Stimulated activated memory B cell treated with anti-CD40 and anti-IgM and Interleukin-4, amounts not matched to agents 10 μg/mL and 1 μg/mL and 100 μg/mL, for 72 hours (primary cell): ENCODE data around the gene OCA2.

ENCODE experiments used
- ATAC-seq: fragments of 150-1000 bp; cut with Tn5 transposase; 2 replicates; pipeline ENCODE4 v1.10.0; 2021
- H3K27ac Mint-ChIP-seq: one replicate; pipeline ENCODE4 v1.8.0; 2022; ENCODE audit warnings: mild to moderate bottlenecking, mixed read lengths
- H3K27me3 Mint-ChIP-seq: one replicate; pipeline ENCODE4 v1.8.0; 2022; ENCODE audit warnings: mixed read lengths
- H3K36me3 Mint-ChIP-seq: one replicate; pipeline ENCODE4 v1.8.0; 2022; ENCODE audit warnings: mixed read lengths
- H3K4me1 Mint-ChIP-seq: one replicate; pipeline ENCODE4 v1.8.0; 2022; ENCODE audit warnings: mixed read lengths
- H3K4me3 Mint-ChIP-seq: one replicate; pipeline ENCODE4 v1.8.0; 2022; ENCODE audit warnings: mild to moderate bottlenecking, moderate library complexity, mixed read lengths
- H3K9me3 Mint-ChIP-seq: one replicate; pipeline ENCODE4 v1.8.0; 2022; ENCODE audit warnings: mixed read lengths

The OCA2 gene

DNA sequence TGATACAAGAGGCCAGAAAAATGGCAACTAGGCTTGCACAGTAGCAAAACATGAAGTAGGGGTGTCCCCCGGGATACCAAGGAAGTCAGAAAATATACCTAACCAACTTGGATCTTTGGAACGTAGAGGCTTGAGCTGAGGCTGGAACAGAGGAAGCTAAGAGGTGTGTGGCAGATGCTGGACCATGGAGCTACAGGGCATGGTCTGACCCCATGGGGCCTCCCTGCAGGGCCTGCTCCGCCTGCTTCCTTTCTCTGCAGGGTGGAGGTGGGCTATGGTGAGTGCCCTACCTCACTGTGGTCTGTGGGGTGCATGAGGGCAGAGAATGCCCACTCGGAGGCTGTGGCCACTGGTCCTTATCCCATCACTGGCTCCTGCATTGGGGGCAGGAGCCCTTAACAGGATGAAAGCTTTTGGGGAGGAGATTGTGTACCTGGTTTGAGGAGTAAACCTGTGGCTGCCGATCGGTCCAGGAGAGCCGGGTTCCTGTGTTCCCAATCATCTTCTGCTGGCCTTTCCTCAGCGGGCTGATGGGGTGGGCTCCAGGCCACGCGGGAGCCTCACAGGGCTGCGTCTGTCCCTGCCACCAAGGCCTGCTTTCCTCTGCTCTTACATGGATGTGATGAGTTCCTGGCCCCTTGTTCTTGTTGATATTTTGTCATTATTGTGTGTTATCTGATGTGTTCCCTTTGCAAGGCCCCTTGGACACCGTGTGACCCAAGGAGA lies 96.8 kb downstream of the OCA2 start:
- no peak for ATAC-seq
- H3K27ac Mint-ChIP-seq, result no peak overlapping the region

DNA sequence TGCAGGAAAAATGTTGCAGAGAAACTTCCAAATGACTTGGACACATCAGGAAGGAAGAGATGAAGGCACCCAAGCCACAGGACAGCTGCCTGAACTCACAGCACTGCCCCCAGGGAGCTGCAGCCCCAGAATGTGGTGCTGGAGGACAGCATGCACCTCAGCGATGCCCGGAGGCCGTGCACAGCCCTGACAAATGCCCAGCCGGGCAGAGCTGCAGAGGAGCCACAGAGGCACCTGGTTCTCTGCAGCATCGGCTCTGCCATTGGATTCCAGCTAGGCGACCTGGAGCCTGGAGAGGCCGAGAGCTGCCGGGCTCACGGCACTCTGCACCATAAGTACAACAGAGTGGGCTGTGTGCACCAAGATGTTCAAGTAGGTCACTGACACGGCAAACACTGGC lies 97.5 kb downstream of the OCA2 start:
- Mint-ChIP-seq H3K4me1 (no peaks in the 10 kb centered on the region), H3K9me3 (peaks cover 10% of the 10 kb centered on the region)
- ATAC-seq, result no peak

More for the DNA sequence above, 96.8 kb downstream of the OCA2 start:
- Mint-ChIP-seq H3K9me3 (peaks cover 5% of the 10 kb centered on the region), H3K36me3 (no peaks in the 10 kb centered on the region), H3K4me1 (no peaks in the 10 kb centered on the region), H3K4me3 (no peak overlapping the region), H3K27me3 (peaks cover 9% of the 10 kb centered on the region)

DNA sequence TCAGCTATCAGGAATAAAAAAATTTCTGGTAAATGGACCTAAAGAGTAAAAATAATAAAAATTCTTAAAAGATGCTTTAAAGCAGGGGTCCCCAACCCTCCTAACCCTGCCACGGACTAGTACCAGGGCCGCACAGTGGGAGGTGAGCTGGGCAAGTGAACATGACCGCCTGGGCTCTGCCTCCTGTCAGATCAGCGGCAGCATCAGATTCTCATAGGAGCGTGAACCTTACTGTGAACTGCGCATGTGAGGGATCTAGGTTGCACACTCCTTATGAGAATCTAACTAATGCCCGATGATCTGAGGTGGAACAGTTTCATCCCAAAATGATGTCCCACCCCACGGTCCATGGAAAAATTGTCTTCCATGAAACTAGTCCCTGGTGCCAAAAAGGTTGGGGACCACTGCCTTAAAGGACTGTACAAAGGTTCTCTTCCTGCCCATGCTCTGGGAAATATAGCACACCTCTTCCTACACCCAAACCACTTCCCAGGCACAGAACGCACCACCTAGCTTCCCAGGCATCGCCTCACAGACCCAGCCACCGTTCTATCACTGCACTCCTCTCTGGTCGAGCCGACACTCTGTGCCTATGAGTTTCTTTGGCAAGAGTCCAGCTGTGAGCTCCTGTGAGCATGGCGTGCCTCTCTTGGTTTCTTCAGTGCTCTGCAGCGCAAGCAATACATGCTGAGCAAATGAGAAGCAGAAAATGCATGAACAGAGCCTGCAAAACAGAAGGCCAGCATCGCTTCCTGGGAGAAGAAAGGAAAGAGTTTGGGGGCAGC lies 104.9 kb downstream of the OCA2 start:
- Mint-ChIP-seq H3K27ac (no peak overlapping the region), H3K9me3 (peaks cover 5% of the 10 kb centered on the region), H3K27me3 (peaks cover 13% of the 10 kb centered on the region), H3K36me3 (peaks cover 6% of the 10 kb centered on the region), H3K4me1 (no peaks in the 10 kb centered on the region), H3K4me3 (no peak overlapping the region)
- ATAC-seq, result no peak

More for the DNA sequence above, 97.5 kb downstream of the OCA2 start:
- Mint-ChIP-seq H3K36me3 (peaks cover 5% of the 10 kb centered on the region), H3K4me3 (no peak overlapping the region), H3K27ac (no peak overlapping the region), H3K27me3 (peaks cover 9% of the 10 kb centered on the region)

DNA sequence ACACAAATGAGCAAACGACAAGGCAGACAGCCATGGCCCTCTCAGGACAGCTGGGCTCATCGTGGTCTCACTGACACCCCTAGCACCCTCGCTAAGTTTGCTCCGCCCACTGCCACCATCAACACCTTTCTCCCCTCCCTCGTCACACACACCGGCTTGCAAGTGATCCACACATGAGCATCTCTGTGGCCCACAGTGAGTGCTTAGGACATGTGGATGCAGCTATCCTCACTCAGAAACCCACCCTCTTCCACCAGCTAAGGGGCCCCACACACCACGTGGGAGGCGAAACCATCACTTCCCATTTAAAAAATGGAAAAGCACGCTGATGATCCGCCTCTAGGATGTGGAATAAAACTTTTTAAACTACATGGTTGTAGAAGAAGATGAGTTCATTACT lies 105.6 kb downstream of the OCA2 start:
- Mint-ChIP-seq H3K27me3 (peaks cover 14% of the 10 kb centered on the region), H3K36me3 (peaks cover 6% of the 10 kb centered on the region), H3K9me3 (peaks cover 5% of the 10 kb centered on the region), H3K27ac (no peak overlapping the region), H3K4me3 (no peak overlapping the region), H3K4me1 (no peaks in the 10 kb centered on the region)
- ATAC-seq, result no peak

DNA sequence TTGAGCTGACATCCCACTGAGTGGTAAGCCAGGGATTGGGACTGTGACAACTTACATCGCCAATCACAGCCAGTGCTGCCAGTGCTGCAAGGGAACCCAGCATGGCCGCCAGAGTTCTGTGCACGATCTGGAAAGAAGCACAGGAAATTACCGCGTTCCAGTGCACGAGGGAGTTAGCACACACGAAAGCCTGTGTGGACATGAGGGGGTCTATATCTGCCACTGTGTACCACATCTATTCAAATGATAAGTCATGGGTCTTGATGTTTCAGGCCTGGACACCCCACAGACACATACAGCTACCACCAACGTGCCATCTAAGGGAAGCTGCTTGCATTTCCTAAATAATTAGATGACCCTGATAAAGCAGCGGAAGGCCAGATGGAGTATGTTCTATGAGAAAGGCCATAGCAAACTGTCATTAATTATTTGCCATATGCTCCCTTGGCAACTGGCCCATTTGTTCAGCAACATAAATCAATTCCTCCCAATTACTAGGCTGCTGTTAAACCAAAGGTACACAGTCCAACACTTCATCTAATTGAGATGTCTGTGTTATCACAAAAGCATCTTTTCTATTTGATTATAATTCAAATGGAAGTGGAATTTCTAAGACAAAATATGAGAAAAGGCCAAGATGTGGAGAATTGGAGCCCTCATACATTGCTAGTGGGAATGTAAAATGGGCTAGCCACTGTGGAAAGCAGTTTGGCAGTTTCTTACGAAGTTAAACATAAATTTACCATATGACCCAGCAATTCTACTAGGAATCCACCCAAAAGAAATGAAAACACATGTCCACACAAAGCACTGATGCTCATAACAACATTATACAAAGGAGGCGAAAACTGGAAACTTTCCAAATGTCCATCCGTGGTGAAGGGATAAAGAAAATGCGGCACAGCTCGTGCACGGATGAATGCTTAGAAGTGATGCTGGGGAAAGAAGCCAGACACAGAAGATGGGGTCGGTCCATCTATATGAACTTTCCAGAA lies 108.3 kb downstream of the OCA2 start:
- H3K36me3 Mint-ChIP-seq, result no peaks in the 10 kb centered on the region
- ATAC-seq, result no peak
- H3K27ac Mint-ChIP-seq, result no peak overlapping the region
- no peaks in the 10 kb centered on the region for H3K4me1 Mint-ChIP-seq
- no peak overlapping the region for H3K4me3 Mint-ChIP-seq
- no peaks in the 10 kb centered on the region for H3K9me3 Mint-ChIP-seq
- peaks cover 14% of the 10 kb centered on the region for H3K27me3 Mint-ChIP-seq

DNA sequence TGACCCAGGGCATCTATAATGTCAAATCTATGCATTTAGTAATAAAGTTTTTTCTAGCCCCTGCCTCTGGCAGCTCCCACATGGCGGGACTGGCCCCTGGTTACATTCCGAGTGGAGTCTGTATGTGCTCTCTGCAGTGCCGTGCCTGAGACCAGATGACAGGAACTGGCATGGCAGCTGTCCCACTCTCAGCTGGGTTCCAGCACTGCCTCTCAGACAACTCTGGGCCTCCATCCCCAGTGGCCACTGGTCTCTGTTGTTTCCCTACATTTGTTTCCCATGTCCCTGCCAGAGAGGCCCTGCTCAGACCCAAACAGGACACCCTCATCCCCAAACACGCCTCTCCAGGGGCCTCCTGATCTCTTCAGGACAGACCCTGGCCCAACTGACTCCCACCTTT lies 109.3 kb downstream of the OCA2 start:
- H3K27me3 Mint-ChIP-seq, result peaks cover 14% of the 10 kb centered on the region
- no peak overlapping the region for H3K27ac Mint-ChIP-seq
- no peak overlapping the region for H3K4me3 Mint-ChIP-seq
- H3K36me3 Mint-ChIP-seq, result no peaks in the 10 kb centered on the region
- no peaks in the 10 kb centered on the region for H3K4me1 Mint-ChIP-seq
- ATAC-seq, result no peak
- H3K9me3 Mint-ChIP-seq, result no peaks in the 10 kb centered on the region

DNA sequence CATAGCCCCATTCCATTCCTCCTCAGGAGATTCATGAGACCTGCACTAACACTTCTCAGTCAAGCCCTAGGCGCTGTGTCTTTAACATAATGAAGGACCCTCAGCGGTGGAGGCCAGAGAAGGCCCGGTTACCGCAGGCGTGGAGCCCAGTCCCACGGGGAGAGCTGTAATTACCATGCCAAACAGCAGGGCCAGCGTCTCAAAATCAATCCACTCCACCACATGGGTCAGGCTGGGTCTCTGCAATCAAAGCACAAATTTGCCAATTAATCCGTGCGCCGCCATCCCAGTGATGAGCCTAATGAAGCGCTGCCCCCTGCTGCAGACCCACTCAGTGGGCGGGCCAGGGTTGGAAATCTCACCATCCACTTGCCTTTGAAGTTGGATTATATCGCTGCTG lies 109.7 kb downstream of the OCA2 start:
- ATAC-seq, result no peak
- Mint-ChIP-seq H3K4me1 (no peaks in the 10 kb centered on the region), H3K9me3 (no peaks in the 10 kb centered on the region), H3K4me3 (no peak overlapping the region), H3K27ac (no peak overlapping the region), H3K36me3 (no peaks in the 10 kb centered on the region), H3K27me3 (peaks cover 14% of the 10 kb centered on the region)

DNA sequence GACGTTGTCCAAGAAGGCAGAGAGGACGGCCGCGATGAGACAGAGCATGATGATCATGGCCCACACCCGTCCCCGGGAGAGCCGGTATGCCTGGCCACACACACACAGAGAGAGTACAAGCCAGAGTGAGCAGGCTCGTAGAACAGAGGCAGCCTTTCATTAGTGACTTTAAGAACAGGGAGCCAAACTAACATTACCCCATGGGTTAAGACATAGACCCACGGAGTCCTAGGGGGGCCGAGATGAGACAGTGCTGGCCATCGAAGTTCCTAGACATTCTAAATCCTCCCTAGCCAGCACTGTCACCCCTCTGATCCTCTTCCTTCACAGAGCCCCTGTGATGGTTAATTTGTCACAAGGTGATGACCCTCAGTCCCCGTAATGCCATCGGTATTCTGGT lies 114.0 kb downstream of the OCA2 start:
- peaks cover 9% of the 10 kb centered on the region for H3K27me3 Mint-ChIP-seq
- H3K4me1 Mint-ChIP-seq, result no peaks in the 10 kb centered on the region
- H3K27ac Mint-ChIP-seq, result no peak overlapping the region
- no peaks in the 10 kb centered on the region for H3K9me3 Mint-ChIP-seq
- ATAC-seq, result no peak
- H3K4me3 Mint-ChIP-seq, result no peak overlapping the region
- no peaks in the 10 kb centered on the region for H3K36me3 Mint-ChIP-seq

DNA sequence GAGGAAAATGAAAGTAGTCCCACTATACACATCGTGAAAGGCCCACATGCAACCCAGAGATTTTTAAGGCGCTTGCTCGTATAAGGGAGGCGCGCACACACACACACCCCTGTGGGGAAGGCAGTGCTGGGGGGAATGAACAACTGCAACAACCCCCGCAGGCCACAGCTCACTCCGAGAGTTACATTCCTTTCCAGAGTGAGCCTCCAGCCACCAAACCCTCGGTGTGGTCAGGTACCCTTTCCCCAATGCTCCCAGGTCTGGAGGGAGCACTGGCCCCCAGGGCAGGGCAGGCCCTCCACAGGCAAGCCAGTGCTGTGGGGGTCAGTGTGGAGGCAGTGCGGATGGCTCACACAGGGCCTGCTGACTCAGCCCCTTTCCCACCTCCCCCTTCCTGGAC lies 115.6 kb downstream of the OCA2 start:
- Mint-ChIP-seq H3K9me3 (no peaks in the 10 kb centered on the region), H3K4me3 (no peak overlapping the region), H3K36me3 (no peaks in the 10 kb centered on the region), H3K27ac (no peak overlapping the region), H3K27me3 (no peaks in the 10 kb centered on the region), H3K4me1 (no peaks in the 10 kb centered on the region)
- no peak for ATAC-seq

DNA sequence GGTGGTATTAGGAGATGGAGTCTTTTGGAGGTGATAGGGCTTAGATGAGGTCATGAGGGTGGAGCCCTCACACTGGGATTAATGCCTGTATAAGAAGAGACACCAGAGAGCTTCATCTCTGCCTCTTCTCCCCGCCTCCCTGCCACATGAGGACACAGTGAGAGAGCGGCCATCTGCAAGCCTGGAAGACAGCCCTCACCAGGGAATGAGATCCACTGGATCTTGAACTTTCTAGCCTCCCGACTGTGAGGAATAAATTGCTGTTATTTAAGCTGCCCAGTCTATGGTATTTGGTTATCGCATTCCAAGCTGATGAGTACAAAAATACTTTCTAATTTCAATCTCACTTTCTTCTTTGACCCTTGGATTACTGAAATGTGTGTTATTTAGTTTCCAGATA lies 121.4 kb downstream of the OCA2 start:
- Mint-ChIP-seq H3K27me3 (no peaks in the 10 kb centered on the region), H3K27ac (no peak overlapping the region), H3K36me3 (no peaks in the 10 kb centered on the region), H3K9me3 (peaks cover 4% of the 10 kb centered on the region), H3K4me1 (no peaks in the 10 kb centered on the region), H3K4me3 (no peak overlapping the region)
- no peak for ATAC-seq

DNA sequence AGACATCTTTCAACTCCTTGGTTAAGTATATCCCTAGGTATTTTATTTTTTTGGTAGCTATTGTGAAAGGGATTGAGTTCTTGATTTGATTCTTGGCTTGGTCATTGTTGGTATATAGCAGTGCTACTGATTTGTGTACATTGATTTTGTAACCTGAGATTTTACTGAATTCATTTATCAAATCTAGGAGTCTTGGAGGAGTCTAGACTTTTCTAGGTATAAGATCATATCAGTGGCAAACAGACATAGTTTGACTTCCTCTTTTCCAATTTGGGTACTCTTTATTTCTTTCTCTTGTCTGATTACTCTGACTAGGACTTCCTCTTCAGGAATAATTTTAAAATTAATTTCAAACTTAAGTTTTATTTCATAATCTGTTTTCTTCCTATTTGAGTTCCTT lies 125.2 kb downstream of the OCA2 start:
- Mint-ChIP-seq H3K4me1 (no peaks in the 10 kb centered on the region), H3K27ac (no peak overlapping the region), H3K4me3 (no peak overlapping the region), H3K36me3 (no peaks in the 10 kb centered on the region), H3K9me3 (peaks cover 15% of the 10 kb centered on the region), H3K27me3 (no peaks in the 10 kb centered on the region)
- ATAC-seq, result no peak

DNA sequence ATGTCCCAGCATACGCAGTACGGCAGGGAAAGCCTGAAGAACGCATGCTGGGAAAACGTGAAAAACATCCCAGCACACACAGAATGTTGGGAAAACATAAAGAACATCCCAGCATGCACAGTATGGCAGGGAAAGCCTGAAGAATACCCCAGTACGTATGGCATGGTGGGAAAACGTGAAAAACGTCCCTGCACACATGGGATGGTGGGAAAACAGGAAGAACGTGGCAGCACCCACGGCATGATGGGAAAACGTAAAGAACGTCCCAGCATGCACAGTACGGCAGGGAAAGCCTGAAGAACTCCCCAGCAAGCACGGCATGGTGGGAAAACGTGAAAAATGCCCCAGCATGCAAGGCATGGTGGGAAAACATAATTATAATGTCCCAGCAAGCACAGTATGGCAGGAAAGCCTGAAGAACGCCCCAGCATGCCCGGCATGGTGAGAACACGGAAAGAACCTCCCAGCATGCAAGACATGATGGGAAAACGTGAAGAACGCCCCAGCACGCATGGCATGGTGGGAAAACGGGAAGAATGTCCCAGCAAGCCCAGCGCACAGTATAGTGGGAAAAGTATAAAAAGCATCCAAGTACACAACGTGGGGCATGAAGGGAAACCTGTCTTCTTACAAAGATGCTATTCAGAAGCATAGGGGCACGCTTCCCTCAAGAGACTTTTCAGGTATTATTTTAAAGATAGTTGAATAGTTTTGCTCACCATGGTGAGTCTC lies 128.3 kb downstream of the OCA2 start:
- Mint-ChIP-seq H3K36me3 (no peaks in the 10 kb centered on the region), H3K27me3 (no peaks in the 10 kb centered on the region), H3K9me3 (peaks cover 15% of the 10 kb centered on the region), H3K27ac (no peak overlapping the region), H3K4me1 (no peaks in the 10 kb centered on the region), H3K4me3 (no peak overlapping the region)
- ATAC-seq, result no peak

DNA sequence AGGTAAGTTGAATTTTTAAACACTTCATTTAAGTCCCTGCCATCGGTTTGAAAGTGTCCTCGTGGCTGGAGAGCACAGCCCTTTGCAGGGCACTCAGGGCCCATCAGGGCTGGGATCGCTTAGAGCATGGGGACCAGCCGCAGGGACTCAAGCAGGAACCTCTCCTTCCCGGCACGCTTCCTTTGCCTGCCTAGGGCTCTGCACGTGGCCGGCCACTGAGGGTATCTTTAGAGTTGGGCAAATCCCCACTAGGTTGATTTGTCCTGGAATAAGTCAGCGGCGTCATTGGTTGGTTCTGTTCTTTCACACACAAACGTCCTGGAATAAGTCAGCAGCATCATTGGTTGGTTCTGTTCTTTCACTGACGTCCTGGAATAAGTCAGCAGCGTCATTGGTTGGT lies 131.6 kb downstream of the OCA2 start:
- Mint-ChIP-seq H3K9me3 (peaks cover 11% of the 10 kb centered on the region), H3K36me3 (no peaks in the 10 kb centered on the region)
- no peak for ATAC-seq

DNA sequence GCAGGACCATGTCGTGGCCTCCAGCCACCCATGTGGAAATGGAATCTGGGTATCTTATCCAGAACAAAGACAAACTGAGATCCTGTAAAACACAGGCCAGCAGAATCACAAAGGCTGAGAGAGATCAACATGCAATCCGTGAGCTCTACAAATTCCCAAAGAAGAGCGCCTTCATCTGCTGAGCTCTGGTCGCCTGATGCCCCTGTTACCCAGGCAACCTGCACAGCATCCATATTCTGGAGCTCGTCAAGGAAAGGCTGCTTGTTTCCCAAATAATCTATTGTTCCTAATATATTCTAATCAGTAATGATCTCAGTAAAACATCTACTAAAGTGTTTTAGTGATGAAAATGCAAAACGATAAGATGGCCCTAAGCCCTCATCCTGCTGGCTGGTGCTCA lies 133.6 kb downstream of the OCA2 start:
- ATAC-seq, result no peak
- Mint-ChIP-seq H3K4me3 (no peak overlapping the region), H3K9me3 (peaks cover 6% of the 10 kb centered on the region), H3K36me3 (no peaks in the 10 kb centered on the region), H3K27me3 (no peaks in the 10 kb centered on the region), H3K4me1 (no peaks in the 10 kb centered on the region), H3K27ac (no peak overlapping the region)

More for the DNA sequence above, 131.6 kb downstream of the OCA2 start:
- Mint-ChIP-seq H3K27me3 (no peaks in the 10 kb centered on the region), H3K4me1 (no peaks in the 10 kb centered on the region), H3K4me3 (no peak overlapping the region), H3K27ac (no peak overlapping the region)

DNA sequence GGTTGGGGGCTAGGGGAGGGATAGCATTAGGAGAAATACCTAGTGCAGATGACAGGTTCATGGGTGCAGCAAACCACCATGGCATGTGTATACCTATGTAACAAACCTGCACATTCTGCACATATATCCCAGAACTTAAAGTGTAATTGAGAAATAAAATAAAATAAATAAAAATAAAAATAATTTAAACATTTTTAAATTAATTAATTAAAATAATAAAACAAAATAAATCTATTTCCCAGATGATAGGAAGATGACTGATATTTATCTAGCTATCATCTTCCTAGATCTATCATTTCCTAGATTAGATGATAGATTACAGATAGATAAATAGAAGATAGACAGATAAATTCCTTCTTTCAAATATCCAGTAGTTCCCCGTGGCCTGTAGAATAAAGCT lies 137.3 kb downstream of the OCA2 start:
- Mint-ChIP-seq H3K4me1 (peaks cover 15% of the 10 kb centered on the region), H3K27ac (no peak overlapping the region), H3K27me3 (no peaks in the 10 kb centered on the region), H3K4me3 (no peak overlapping the region), H3K9me3 (no peaks in the 10 kb centered on the region), H3K36me3 (no peaks in the 10 kb centered on the region)
- no peak for ATAC-seq
